Ishikawa (cell line): ENCODE data around the gene FAM3C.

Experiments
- CEBPB ChIP-seq: IDR thresholded peaks from 2 replicates; pipeline ENCODE4 v1.6.1; 2012
- CREB1 ChIP-seq: IDR thresholded peaks from 2 replicates; pipeline ENCODE4 v1.6.1; 2012; ENCODE audit warnings: low read depth
- EGR1 ChIP-seq: IDR thresholded peaks from 2 replicates; pipeline ENCODE4 v1.6.1; 2012
- EP300 ChIP-seq: IDR thresholded peaks from 2 replicates; pipeline ENCODE4 v1.6.1; 2012; ENCODE audit warnings: borderline replicate concordance
- FOXM1 ChIP-seq: IDR thresholded peaks from 2 replicates; pipeline ENCODE4 v1.6.1; 2012; ENCODE audit warnings: low read depth, borderline replicate concordance
- MAX ChIP-seq: IDR thresholded peaks from 2 replicates; pipeline ENCODE4 v1.6.1; 2012
- NFIC ChIP-seq: IDR thresholded peaks from 2 replicates; pipeline ENCODE4 v1.6.1; 2012
- RAD21 ChIP-seq: IDR thresholded peaks from 2 replicates; pipeline ENCODE4 v1.6.1; 2012; ENCODE audit warnings: low read depth
- TAF1 ChIP-seq: IDR thresholded peaks from 2 replicates; pipeline ENCODE4 v1.6.1; 2012; ENCODE audit warnings: low read depth, mild to moderate bottlenecking
- TCF12 ChIP-seq: IDR thresholded peaks from 2 replicates; pipeline ENCODE4 v1.6.1; 2012; ENCODE audit warnings: low read depth
- TEAD4 ChIP-seq: IDR thresholded peaks from 2 replicates; pipeline ENCODE4 v1.6.1; 2012
- USF1 ChIP-seq: IDR thresholded peaks from 2 replicates; pipeline ENCODE4 v1.6.1; 2012
- YY1 ChIP-seq: IDR thresholded peaks from 2 replicates; pipeline ENCODE4 v1.6.1; 2012; ENCODE audit warnings: low read depth
- ZBTB7A ChIP-seq: IDR thresholded peaks from 2 replicates; pipeline ENCODE4 v1.6.1; 2012; ENCODE audit warnings: low read depth
- TF ChIP-seq, protein P1 (sequence below): IDR thresholded peaks from 2 replicates; pipeline ENCODE4 v1.6.1; 2012; ENCODE audit warnings: low read depth, mild to moderate bottlenecking

The FAM3C gene

GRCh38 chr7:121404348-121404747 lies 8.2 kb upstream of the FAM3C start:
- no peak for TF ChIP-seq TAF1
- TF ChIP-seq NFIC: no peak
- no peak for TF ChIP-seq ZBTB7A
- no peak for TF ChIP-seq USF1
- TF ChIP-seq CEBPB: no peak
- no peak for TF ChIP-seq TCF12
- no peak for TF ChIP-seq CREB1
- no peak for TF ChIP-seq EGR1

DNA sequence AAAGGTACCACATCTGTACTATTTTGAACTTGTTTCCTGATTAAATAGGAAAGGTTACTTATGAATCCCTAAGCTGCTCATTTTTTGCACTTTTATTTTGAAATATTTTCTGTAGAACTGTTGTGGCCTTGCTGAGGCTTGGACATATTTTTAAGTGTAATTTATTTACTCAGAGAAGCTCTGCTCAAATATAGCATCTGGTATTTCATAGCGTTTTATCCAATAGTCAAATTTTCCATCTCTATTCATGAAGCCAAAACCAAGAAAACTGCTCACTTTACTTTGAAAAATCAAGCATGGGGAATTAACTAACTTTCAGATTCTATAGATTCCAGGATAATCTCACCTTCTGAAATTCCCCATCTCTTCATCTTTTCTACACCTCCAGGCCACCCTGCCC lies 6.6 kb upstream of the FAM3C start:
- TF ChIP-seq TCF12: no peak
- TF ChIP-seq TEAD4: no peak
- no peak for TF ChIP-seq TAF1
- TF ChIP-seq EGR1: no peak
- TF ChIP-seq ZBTB7A: no peak
- no peak for TF ChIP-seq CEBPB
- TF ChIP-seq USF1: no peak
- no peak for TF ChIP-seq EP300
- TF ChIP-seq, protein P1, sequence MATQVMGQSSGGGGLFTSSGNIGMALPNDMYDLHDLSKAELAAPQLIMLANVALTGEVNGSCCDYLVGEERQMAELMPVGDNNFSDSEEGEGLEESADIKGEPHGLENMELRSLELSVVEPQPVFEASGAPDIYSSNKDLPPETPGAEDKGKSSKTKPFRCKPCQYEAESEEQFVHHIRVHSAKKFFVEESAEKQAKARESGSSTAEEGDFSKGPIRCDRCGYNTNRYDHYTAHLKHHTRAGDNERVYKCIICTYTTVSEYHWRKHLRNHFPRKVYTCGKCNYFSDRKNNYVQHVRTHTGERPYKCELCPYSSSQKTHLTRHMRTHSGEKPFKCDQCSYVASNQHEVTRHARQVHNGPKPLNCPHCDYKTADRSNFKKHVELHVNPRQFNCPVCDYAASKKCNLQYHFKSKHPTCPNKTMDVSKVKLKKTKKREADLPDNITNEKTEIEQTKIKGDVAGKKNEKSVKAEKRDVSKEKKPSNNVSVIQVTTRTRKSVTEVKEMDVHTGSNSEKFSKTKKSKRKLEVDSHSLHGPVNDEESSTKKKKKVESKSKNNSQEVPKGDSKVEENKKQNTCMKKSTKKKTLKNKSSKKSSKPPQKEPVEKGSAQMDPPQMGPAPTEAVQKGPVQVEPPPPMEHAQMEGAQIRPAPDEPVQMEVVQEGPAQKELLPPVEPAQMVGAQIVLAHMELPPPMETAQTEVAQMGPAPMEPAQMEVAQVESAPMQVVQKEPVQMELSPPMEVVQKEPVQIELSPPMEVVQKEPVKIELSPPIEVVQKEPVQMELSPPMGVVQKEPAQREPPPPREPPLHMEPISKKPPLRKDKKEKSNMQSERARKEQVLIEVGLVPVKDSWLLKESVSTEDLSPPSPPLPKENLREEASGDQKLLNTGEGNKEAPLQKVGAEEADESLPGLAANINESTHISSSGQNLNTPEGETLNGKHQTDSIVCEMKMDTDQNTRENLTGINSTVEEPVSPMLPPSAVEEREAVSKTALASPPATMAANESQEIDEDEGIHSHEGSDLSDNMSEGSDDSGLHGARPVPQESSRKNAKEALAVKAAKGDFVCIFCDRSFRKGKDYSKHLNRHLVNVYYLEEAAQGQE: no peak
- no peak for TF ChIP-seq FOXM1
- TF ChIP-seq MAX: no peak
- TF ChIP-seq RAD21: no peak
- TF ChIP-seq NFIC: no peak
- TF ChIP-seq CREB1: no peak
- TF ChIP-seq YY1: no peak

GRCh38 chr7:121401896-121402295 lies 5.8 kb upstream of the FAM3C start:
- no peak for TF ChIP-seq EGR1
- TF ChIP-seq FOXM1: no peak
- TF ChIP-seq YY1: no peak
- no peak for TF ChIP-seq MAX
- TF ChIP-seq ZBTB7A: no peak
- no peak for TF ChIP-seq TEAD4
- TF ChIP-seq CREB1: no peak
- no peak for TF ChIP-seq USF1

GRCh38 chr7:121398246-121398645 lies 2.1 kb upstream of the FAM3C start:
- no peak for TF ChIP-seq EP300
- peak; percentile 9; the same call in 1 of the 2 replicates for TF ChIP-seq RAD21
- TF ChIP-seq NFIC: no peak
- TF ChIP-seq USF1: no peak

DNA sequence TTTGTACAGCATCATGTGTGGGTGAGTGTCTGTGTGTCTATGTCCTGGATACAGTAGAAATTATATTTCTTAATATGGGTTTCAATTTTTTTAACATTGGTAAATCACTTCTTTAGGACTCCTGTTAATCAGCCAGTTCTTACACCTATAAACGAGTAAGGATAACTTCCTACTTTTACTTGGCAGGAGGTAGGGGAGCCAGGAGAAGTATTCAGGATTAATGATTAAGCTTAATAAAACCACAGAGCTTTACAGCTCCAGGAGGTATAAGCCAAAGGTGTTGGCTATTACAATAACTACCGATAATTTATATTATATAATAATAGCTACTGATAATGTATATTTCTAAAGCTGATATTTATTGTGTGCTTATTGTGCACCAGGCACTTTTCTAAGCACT lies 1.7 kb upstream of the FAM3C start:
- TF ChIP-seq NFIC: no peak

GRCh38 chr7:121397361-121397760 lies 1.3 kb upstream of the FAM3C start:
- TF ChIP-seq CEBPB: no peak
- TF ChIP-seq ZBTB7A: no peak
- no peak for TF ChIP-seq NFIC
- no peak for TF ChIP-seq TEAD4
- no peak for TF ChIP-seq CREB1
- no peak for TF ChIP-seq MAX
- no peak for TF ChIP-seq USF1
- no peak for TF ChIP-seq FOXM1
- TF ChIP-seq TAF1: no peak
- no peak for TF ChIP-seq EGR1
- no peak for TF ChIP-seq EP300
- no peak for TF ChIP-seq RAD21
- no peak for TF ChIP-seq TCF12
- TF ChIP-seq YY1: no peak
- TF ChIP-seq, protein P1: no peak
